HCT116 (cell line): Measurements from ENCODE around the gene TNFRSF6B. TPM values are rescaled to one million over a fixed set of nuclear protein-coding genes. Genes with fewer than 3 reads are reported as not detected.

ENCODE experiments used
- ATAC-seq: fragments of 200-7000 bp; cut with Tn5 transposase; 2 replicates; pipeline ENCODE4 v1.9.1; 2020; ENCODE audit warnings: mild to moderate bottlenecking, moderate library complexity
- BruUV-seq: library from RNA; stranded (reverse); fragments of 400-500 nt; replicated peaks from 2 replicates; lab custom pipeline; 2021; lab: Mats Ljungman, UMichigan
- CTCF ChIA-PET: fragments of 300-600 bp; sonication (Branson Sonifier 250); formaldehyde crosslinking; loops from one replicate; lab custom pipeline; 2021; ENCODE audit warnings: antibody characterized with exemption; lab: Charles Lee
- POLR2A ChIA-PET: fragments of 300-600, 350-600 bp; sonication (Branson Sonifier 250); formaldehyde crosslinking; loops from one replicate; lab custom pipeline; 2021; ENCODE audit warnings: antibody characterized with exemption; lab: Charles Lee
- RAD21 ChIA-PET, 2 experiments: fragments of 300-600 bp; sonication (Branson Sonifier 250); formaldehyde crosslinking; loops; one replicate each; lab custom pipeline; 2023; ENCODE audit warnings: low total read pairs in 2 of 2; ENCODE audit not compliant: uncharacterized antibody in 2 of 2, unreplicated experiment in 2 of 2, low non-redundant PET in 1 of 2; lab: Charles Lee
- DNase-seq: peaks from one replicate; pipeline ENCODE4 v3.0.0-alpha.2; 2010; ENCODE audit warnings: low read depth, low spot score
- H2AFZ ChIP-seq: fragments of 200-600 bp; shearing (Covaris generic), sonication (generic); 2 replicates; pipeline ENCODE4 v1.6.1; 2017; ENCODE audit warnings: low read depth, mixed run types, mixed read lengths, antibody characterized with exemption, low read length; ENCODE audit not compliant: poor library complexity, severe bottlenecking
- H3K27ac ChIP-seq: 2 replicates; pipeline ENCODE4 v1.5.1; 2012; ENCODE audit warnings: low read depth, low read length
- H3K27me3 ChIP-seq: fragments of 200-600 bp; sonication (generic); 2 replicates; pipeline ENCODE4 v1.6.1; 2016; ENCODE audit warnings: mixed run types, low read length, mixed read lengths; ENCODE audit not compliant: insufficient read depth
- H3K36me3 ChIP-seq, 2 experiments: fragments of 200-500 bp in 1 of 2; fragments of 200-600 bp in 1 of 2; sonication (Bioruptor generic) in 1 of 2; sonication (generic) in 1 of 2; 2 replicates each; pipeline versions ENCODE4 v1.5.1 to v1.6.1; 2014 to 2016; ENCODE audit warnings: low read length in 2 of 2, inconsistent platforms in 1 of 2, mixed read lengths in 1 of 2, mixed run types in 1 of 2; ENCODE audit not compliant: insufficient read depth in 2 of 2, control insufficient read depth in 1 of 2
- H3K4me1 ChIP-seq, 2 experiments: fragments of 200-600 bp in 1 of 2; sonication (generic) in 1 of 2; 2 replicates each; pipeline versions ENCODE4 v1.5.1 to v1.6.1; 2012 to 2017; ENCODE audit warnings: low read length in 2 of 2, inconsistent platforms in 1 of 2, mild to moderate bottlenecking in 1 of 2, mixed read lengths in 1 of 2, mixed run types in 1 of 2, moderate library complexity in 1 of 2; ENCODE audit not compliant: insufficient read depth in 2 of 2, control insufficient read depth in 1 of 2
- H3K4me2 ChIP-seq: fragments of 200-600 bp; sonication (generic); 2 replicates; pipeline ENCODE4 v1.6.1; 2017; ENCODE audit warnings: mixed run types, low read length, mixed read lengths
- H3K4me3 ChIP-seq, 2 experiments: fragments of 200-600 bp in 1 of 2; sonication (generic) in 1 of 2; replicated peaks in 1 of 2; 2 replicates each; pipeline ENCODE4 v1.5.1; 2011 to 2016; ENCODE audit warnings: low read length in 2 of 2, control low read depth in 1 of 2, low read depth in 1 of 2, mild to moderate bottlenecking in 1 of 2, mixed read lengths in 1 of 2, mixed run types in 1 of 2
- H3K79me2 ChIP-seq: fragments of 200-600 bp; sonication (generic); 2 replicates; pipeline ENCODE4 v1.6.1; 2017; ENCODE audit warnings: mild to moderate bottlenecking, mixed run types, low read length, moderate library complexity, mixed read lengths; ENCODE audit not compliant: insufficient read depth
- H3K9ac ChIP-seq: fragments of 200-600 bp; sonication (generic); 2 replicates; pipeline ENCODE4 v1.6.1; 2016; ENCODE audit warnings: low read length, mixed read lengths
- H3K9me2 ChIP-seq: fragments of 200-600 bp; sonication (generic), shearing (Covaris generic); 2 replicates; pipeline ENCODE4 v1.6.1; 2017; ENCODE audit warnings: mixed run types, mild to moderate bottlenecking, moderate library complexity; ENCODE audit not compliant: insufficient read depth
- H3K9me3 ChIP-seq, 2 experiments: fragments of 200-500 bp in 1 of 2; fragments of 200-600 bp in 1 of 2; sonication (Bioruptor generic) in 1 of 2; sonication (generic) in 1 of 2; 2 replicates each; pipeline ENCODE4 v1.6.1; 2014 to 2017; ENCODE audit warnings: low read length in 2 of 2, mixed read lengths in 2 of 2, inconsistent platforms in 1 of 2, low read depth in 1 of 2, mild to moderate bottlenecking in 1 of 2, mixed run types in 1 of 2, moderate library complexity in 1 of 2; ENCODE audit not compliant: control insufficient read depth in 1 of 2, insufficient read depth in 1 of 2
- H4K20me1 ChIP-seq: fragments of 200-600 bp; sonication (generic), shearing (Covaris generic); 2 replicates; pipeline ENCODE4 v1.6.1; 2017; ENCODE audit warnings: mixed run types, mild to moderate bottlenecking, moderate library complexity; ENCODE audit not compliant: insufficient read depth
- CEBPB ChIP-seq: IDR thresholded peaks from 2 replicates; pipeline ENCODE4 v1.6.1; 2012; ENCODE audit warnings: low read depth
- CTCF ChIP-seq, 3 experiments: fragments of 200-600 bp in 1 of 3; sonication (generic) in 1 of 3; IDR thresholded peaks in 2 of 3; conservative IDR thresholded peaks in 1 of 3; 2 replicates each; pipeline ENCODE4 v1.5.1; 2012 to 2017; ENCODE audit warnings: low read depth in 2 of 3, low read length in 2 of 3, antibody characterized with exemption in 1 of 3, borderline replicate concordance in 1 of 3, control low read depth in 1 of 3, mild to moderate bottlenecking in 1 of 3, mixed read lengths in 1 of 3, mixed run types in 1 of 3, moderate library complexity in 1 of 3; ENCODE audit not compliant: insufficient read depth in 1 of 3
- EGR1 ChIP-seq: IDR thresholded peaks from 2 replicates; pipeline ENCODE4 v1.6.1; 2012; ENCODE audit warnings: low read depth
- FOSL1 ChIP-seq: IDR thresholded peaks from 2 replicates; pipeline ENCODE4 v1.6.1; 2012; ENCODE audit warnings: low read depth
- JUND ChIP-seq: IDR thresholded peaks from 2 replicates; pipeline ENCODE4 v1.6.1; 2012
- MAX ChIP-seq: IDR thresholded peaks from 2 replicates; pipeline ENCODE4 v1.6.1; 2012
- POLR2A ChIP-seq: IDR thresholded peaks from 2 replicates; pipeline ENCODE4 v1.7.0; 2011; ENCODE audit warnings: borderline replicate concordance; ENCODE audit not compliant: insufficient read depth, insufficient read length; ENCODE audit errors: extremely low read depth
- POLR2AphosphoS5 ChIP-seq: IDR thresholded peaks from 2 replicates; pipeline ENCODE4 v1.6.1; 2011; ENCODE audit warnings: mild to moderate bottlenecking, low read depth, low read length, moderate library complexity
- RAD21 ChIP-seq: IDR thresholded peaks from 2 replicates; pipeline ENCODE4 v1.6.1; 2012; ENCODE audit warnings: low read depth, mild to moderate bottlenecking
- SP1 ChIP-seq: IDR thresholded peaks from 2 replicates; pipeline ENCODE4 v1.6.1; 2012; ENCODE audit warnings: low read depth
- SRF ChIP-seq: IDR thresholded peaks from 2 replicates; pipeline ENCODE4 v1.6.1; 2012; ENCODE audit warnings: low read depth
- TCF7L2 ChIP-seq: IDR thresholded peaks from 2 replicates; pipeline ENCODE4 v1.7.0; 2011; ENCODE audit warnings: borderline replicate concordance, inconsistent platforms; ENCODE audit not compliant: insufficient read depth, insufficient read length; ENCODE audit errors: extremely low read depth
- ZFX ChIP-seq: fragments of 450-650 bp; IDR thresholded peaks from 2 replicates; pipeline ENCODE4 v1.6.1; 2017
- intact Hi-C: fragments of 100-400 bp; cut with micrococcal nuclease; formaldehyde crosslinking; loops from 2 replicates; pipeline ENCODE4 v1.10.0; 2022
- total RNA-seq: library from RNA; stranded (reverse); gene quantifications from one replicate; pipeline ENCODE4 v1.2.1, GENCODE V29; 2021; ENCODE audit not compliant: unreplicated experiment
- TF ChIP-seq, protein P1 (sequence below): IDR thresholded peaks from 2 replicates; pipeline ENCODE4 v1.6.1; 2012; ENCODE audit warnings: low read depth
- TF ChIP-seq, protein P2 (sequence below): IDR thresholded peaks from 2 replicates; pipeline ENCODE4 v1.6.1; 2011; ENCODE audit warnings: mild to moderate bottlenecking, low read length, moderate library complexity; ENCODE audit not compliant: insufficient replicate concordance; ENCODE audit errors: extremely low read depth

The TNFRSF6B gene
- total RNA-seq, 1 experiment from 2014 or later = 147 TPM

DNA sequence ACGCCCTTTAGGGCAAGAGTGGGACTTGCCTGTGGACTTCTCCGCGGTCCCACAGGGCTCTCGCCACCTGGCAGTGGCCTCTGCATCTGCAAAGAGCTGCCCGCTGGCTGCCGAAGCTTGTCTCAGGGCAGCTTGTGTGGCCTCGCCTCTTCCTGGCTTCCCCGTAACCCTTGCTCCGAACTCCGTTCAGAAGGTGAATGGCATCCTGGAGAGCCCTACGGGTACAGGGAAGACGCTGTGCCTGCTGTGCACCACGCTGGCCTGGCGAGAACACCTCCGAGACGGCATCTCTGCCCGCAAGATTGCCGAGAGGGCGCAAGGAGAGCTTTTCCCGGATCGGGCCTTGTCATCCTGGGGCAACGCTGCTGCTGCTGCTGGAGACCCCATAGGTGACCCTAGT lies 35.3 kb upstream of the TNFRSF6B start:
- TF ChIP-seq JUND (no peak), FOSL1 (no peak), CEBPB (no peak), POLR2A (no peak), MAX (no peak), TCF7L2 (no peak), SRF (no peak), ZFX (no peak), RAD21 (no peak), SP1 (no peak), CTCF (IDR thresholded peaks at IDR 0.05 in 2 of 3, conservative IDR thresholded peaks at IDR 0.05 in 1 of 3; ENCODE audit: borderline replicate concordance in 1 of 3, insufficient read depth in 1 of 3, low read depth in 2 of 3, low read length in 2 of 3) (no peak), POLR2AphosphoS5 (no peak), EGR1 (no peak)
- TF ChIP-seq, protein P1, sequence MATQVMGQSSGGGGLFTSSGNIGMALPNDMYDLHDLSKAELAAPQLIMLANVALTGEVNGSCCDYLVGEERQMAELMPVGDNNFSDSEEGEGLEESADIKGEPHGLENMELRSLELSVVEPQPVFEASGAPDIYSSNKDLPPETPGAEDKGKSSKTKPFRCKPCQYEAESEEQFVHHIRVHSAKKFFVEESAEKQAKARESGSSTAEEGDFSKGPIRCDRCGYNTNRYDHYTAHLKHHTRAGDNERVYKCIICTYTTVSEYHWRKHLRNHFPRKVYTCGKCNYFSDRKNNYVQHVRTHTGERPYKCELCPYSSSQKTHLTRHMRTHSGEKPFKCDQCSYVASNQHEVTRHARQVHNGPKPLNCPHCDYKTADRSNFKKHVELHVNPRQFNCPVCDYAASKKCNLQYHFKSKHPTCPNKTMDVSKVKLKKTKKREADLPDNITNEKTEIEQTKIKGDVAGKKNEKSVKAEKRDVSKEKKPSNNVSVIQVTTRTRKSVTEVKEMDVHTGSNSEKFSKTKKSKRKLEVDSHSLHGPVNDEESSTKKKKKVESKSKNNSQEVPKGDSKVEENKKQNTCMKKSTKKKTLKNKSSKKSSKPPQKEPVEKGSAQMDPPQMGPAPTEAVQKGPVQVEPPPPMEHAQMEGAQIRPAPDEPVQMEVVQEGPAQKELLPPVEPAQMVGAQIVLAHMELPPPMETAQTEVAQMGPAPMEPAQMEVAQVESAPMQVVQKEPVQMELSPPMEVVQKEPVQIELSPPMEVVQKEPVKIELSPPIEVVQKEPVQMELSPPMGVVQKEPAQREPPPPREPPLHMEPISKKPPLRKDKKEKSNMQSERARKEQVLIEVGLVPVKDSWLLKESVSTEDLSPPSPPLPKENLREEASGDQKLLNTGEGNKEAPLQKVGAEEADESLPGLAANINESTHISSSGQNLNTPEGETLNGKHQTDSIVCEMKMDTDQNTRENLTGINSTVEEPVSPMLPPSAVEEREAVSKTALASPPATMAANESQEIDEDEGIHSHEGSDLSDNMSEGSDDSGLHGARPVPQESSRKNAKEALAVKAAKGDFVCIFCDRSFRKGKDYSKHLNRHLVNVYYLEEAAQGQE = no peak
- TF ChIP-seq, protein P2, sequence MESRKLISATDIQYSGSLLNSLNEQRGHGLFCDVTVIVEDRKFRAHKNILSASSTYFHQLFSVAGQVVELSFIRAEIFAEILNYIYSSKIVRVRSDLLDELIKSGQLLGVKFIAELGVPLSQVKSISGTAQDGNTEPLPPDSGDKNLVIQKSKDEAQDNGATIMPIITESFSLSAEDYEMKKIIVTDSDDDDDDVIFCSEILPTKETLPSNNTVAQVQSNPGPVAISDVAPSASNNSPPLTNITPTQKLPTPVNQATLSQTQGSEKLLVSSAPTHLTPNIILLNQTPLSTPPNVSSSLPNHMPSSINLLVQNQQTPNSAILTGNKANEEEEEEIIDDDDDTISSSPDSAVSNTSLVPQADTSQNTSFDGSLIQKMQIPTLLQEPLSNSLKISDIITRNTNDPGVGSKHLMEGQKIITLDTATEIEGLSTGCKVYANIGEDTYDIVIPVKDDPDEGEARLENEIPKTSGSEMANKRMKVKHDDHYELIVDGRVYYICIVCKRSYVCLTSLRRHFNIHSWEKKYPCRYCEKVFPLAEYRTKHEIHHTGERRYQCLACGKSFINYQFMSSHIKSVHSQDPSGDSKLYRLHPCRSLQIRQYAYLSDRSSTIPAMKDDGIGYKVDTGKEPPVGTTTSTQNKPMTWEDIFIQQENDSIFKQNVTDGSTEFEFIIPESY = no peak
- no peak for DNase-seq
- POLR2A ChIA-PET = no interaction called here
- Histone ChIP-seq H3K27me3 (no peaks in the 10 kb centered on the region), H3K4me3 (no peak overlapping the region), H3K9ac (no peak overlapping the region), H3K4me1 (peaks cover 10 to 27% of the 10 kb centered on the region in 2 experiments), H3K9me3 (no peaks in the 10 kb centered on the region), H3K9me2 (no peaks in the 10 kb centered on the region), H3K79me2 (peaks cover 60% of the 10 kb centered on the region), H3K4me2 (no peak overlapping the region), H4K20me1 (no peaks in the 10 kb centered on the region), H3K27ac (no peak overlapping the region), H3K36me3 (peaks cover 12 to 23% of the 10 kb centered on the region in 2 experiments), H2AFZ (no peak overlapping the region)
- intact Hi-C loops = no loop called here
- RAD21 ChIA-PET = no interaction called here
- no peak for ATAC-seq
- no TSS peak for BruUV-seq
- CTCF ChIA-PET = no interaction called here
